Superior temporal gyrus (tissue), 1 donor: Measurements from ENCODE around the gene TIMMDC1.

ENCODE experiments used
- DNase-seq: peaks from one replicate; pipeline ENCODE4 v3.0.0-alpha.2; 2016; ENCODE audit errors: extremely low spot score

Gene TIMMDC1

GRCh38 chr3:119498186-119499011, at the start of gene TIMMDC1:
Gene TIMMDC1 (plus strand): TSS chr3:119498547. CDS start chr3:119498734, 187 bp downstream.
- peak; percentile 98 for DNase-seq

- DNase-seq, result no peak
Observed at GRCh38 chr3:119453822-119454221, 44.5 kb upstream of the TIMMDC1 start.

GRCh38 chr3:119456469-119456868, 41.9 kb upstream of the TIMMDC1 start:
- DNase-seq, result no peak

- DNase-seq, result no peak
Observed at GRCh38 chr3:119457246-119457645, 41.1 kb upstream of the TIMMDC1 start.

GRCh38 chr3:119463171-119464169, 34.9 kb upstream of the TIMMDC1 start, which contains the start of gene TMEM39A:
Gene TMEM39A (minus strand): TSS chr3:119463615. CDS start chr3:119462074, 1,541 bp downstream.
- DNase-seq, result peak; percentile 100

GRCh38 chr3:119468041-119468440, 30.3 kb upstream of the TIMMDC1 start:
- DNase-seq, result peak; percentile 33

- DNase-seq, result peak; percentile 22
Observed at GRCh38 chr3:119469418-119470189, 28.7 kb upstream of the TIMMDC1 start.

GRCh38 chr3:119470866-119471265, 27.5 kb upstream of the TIMMDC1 start:
- no peak for DNase-seq

- DNase-seq, result no peak
Observed at GRCh38 chr3:119481079-119481478, 17.3 kb upstream of the TIMMDC1 start.

- DNase-seq, result no peak
Observed at GRCh38 chr3:119483101-119483500, 15.2 kb upstream of the TIMMDC1 start.

- no peak for DNase-seq
Observed at GRCh38 chr3:119485563-119485962, 12.8 kb upstream of the TIMMDC1 start.

- no peak for DNase-seq
Observed at GRCh38 chr3:119490153-119490552, 8.2 kb upstream of the TIMMDC1 start.

GRCh38 chr3:119492128-119492527, 6.2 kb upstream of the TIMMDC1 start:
- no peak for DNase-seq

GRCh38 chr3:119492810-119493209, 5.5 kb upstream of the TIMMDC1 start:
- DNase-seq, result no peak

- no peak for DNase-seq
Observed at GRCh38 chr3:119494597-119494996, 3.8 kb upstream of the TIMMDC1 start.

- peak; percentile 36 for DNase-seq
Observed at GRCh38 chr3:119497820-119498185, 544 bp upstream of the TIMMDC1 start.

GRCh38 chr3:119500265-119500664, 1.9 kb downstream of the TIMMDC1 start:
- no peak for DNase-seq

- DNase-seq, result no peak
Observed at GRCh38 chr3:119500901-119501300, 2.6 kb downstream of the TIMMDC1 start.

- no peak for DNase-seq
Observed at GRCh38 chr3:119506631-119507030, 8.3 kb downstream of the TIMMDC1 start.

- DNase-seq, result no peak
Observed at GRCh38 chr3:119507404-119507803, 9.1 kb downstream of the TIMMDC1 start.

GRCh38 chr3:119508172-119508845, 10.0 kb downstream of the TIMMDC1 start:
- no peak for DNase-seq
